Panc1 (cell line): ENCODE data around the gene COL4A1.

ENCODE experiments used
- CTCF ChIP-seq: fragments of 450-650 bp; IDR thresholded peaks from 2 replicates; pipeline ENCODE4 v1.5.1; 2017; ENCODE audit warnings: mild to moderate bottlenecking
- TCF7L2 ChIP-seq: IDR thresholded peaks from 2 replicates; pipeline ENCODE4 v1.6.1; 2011; ENCODE audit warnings: mild to moderate bottlenecking, low read depth, low read length, inconsistent platforms

- TF ChIP-seq TCF7L2 (no peak), CTCF (no peak)
Measured at GRCh38 chr13:110185696-110186095, 121.3 kb downstream of the COL4A1 start.
